IPS-11a (cell line): ENCODE data around the gene CYP26A1.
A peak's percentile ranks its signal among the peaks of the same experiment; 100 is the strongest.

Experiments
- H3K4me3 ChIP-seq: one replicate; pipeline ENCODE4 v1.5.1; 2013; ENCODE audit warnings: low read depth, low read length, control low read depth

Gene CYP26A1

DNA sequence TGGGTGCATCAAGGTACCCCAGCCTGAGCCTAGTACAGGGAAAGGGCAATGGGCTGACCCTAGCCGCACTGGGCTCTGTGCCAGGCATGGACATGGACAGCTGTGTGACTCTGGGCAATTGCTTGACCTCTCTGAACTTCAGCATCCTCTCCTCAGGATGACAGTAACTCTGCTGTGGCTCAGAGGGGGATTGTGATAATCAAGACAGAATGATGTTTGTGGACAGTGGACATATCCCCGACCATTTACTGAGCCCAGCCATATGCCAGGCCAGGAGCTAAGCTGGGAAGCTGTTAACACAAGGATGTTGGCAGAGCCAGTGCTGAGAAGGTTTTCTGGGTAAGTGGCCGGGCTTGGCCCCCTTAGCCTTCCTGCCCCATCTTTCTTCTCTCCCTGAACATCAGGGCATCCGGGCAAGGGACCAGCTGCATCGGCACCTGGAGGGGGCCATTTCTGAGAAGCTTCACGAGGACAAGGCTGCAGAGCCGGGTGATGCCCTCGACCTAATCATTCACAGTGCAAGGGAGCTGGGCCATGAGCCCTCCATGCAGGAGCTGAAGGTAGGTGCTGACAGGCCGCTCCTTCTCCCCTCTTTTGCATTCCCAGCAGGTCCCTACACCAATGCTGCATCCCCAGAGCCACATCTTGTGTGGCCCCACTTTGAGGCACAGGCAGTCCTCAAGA, 9.6 kb upstream of the CYP26A1 start:
- no peak overlapping the region for H3K4me3 ChIP-seq

DNA sequence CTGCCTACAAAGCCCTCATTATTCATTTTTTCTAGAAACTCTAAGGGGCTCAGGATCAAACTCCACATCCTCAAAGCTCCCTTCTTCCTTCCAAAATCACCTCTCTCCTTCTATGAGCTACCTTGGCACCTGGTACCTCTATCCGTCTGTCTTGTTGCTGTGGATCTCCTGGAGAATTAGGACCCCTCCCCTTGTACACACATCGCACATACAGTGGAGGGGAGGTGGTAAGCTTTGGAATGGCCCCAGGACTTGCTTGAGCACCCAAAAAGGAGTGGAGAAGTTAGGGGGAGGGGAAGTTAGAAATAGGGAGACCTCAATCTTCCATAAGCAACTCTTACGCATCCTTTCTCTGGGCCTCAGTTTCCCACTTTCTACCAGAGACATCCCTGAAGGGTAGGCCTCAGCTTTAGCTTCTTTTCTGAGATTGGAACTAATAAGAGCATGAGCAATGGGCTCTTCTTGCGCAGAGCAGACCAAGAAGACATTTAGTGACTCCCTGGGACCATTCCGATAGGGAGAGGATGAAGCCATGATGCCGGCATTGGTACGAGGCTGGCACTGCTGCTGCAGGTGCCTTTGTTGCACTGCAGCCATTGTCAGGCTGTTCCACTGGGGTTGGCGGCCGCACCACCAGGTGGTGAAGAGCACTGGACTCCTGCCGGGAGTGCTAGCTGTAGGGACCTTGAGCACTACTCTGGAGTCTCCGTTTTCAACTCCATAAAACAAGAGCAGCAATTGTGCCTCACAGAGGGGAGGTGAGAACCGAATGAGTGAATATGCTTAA, 8.6 kb upstream of the CYP26A1 start:
- no peak overlapping the region for H3K4me3 ChIP-seq

DNA sequence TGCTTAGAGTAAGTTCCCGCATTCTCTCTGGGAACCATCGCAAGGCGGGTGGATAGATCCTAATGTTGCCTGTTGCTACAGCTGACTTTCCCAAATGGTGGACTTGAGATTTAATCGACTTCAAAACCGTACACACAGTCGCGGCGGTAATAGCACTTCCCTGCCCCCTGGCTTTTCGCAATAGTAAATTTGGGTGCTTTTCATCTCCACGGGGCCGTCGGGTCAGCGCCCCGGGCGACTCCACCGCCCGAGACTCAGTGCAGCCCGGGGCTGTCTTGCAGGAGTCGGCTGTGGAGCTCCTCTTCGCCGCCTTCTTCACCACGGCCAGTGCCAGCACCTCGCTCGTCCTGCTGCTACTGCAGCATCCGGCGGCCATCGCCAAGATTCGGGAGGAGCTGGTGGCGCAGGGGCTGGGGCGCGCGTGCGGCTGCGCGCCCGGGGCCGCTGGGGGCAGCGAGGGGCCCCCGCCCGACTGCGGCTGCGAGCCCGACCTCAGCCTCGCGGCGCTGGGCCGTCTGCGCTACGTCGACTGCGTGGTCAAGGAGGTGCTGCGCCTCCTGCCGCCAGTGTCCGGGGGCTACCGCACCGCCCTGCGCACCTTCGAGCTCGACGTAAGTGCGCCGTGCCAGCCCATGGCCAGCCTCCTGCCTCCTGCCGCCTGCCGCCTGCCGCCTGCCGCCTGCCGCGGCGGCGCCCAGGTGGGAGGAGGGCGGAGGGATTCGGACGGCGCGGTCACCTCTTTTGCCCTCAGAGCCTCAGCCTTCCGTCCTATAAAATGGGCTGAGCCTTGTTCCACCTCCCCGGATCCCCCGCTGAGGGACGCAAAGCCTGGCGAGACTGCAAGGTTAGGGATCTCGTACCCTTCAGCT, 7.8 kb upstream of the CYP26A1 start:
- peak overlapping the region; percentile 13 for H3K4me3 ChIP-seq

DNA sequence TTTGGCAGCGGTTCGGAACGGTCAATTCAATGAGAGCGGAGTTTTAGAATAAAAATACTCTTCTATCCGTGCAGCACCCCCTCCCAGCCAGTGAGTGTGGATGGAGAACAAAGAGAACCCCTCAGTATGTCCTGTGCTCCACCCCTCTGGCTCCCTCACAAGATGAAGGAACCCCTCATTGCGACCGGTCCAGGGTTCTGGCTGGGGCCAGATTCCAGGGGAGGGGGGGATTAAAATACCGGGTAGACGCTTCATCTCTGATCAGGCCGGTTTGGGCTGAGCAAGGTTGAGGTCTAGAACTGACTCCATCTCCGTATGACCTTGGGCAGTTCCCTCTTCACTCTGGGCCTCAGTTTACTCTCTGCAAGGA, 7.2 kb upstream of the CYP26A1 start:
- no peak overlapping the region for H3K4me3 ChIP-seq

DNA sequence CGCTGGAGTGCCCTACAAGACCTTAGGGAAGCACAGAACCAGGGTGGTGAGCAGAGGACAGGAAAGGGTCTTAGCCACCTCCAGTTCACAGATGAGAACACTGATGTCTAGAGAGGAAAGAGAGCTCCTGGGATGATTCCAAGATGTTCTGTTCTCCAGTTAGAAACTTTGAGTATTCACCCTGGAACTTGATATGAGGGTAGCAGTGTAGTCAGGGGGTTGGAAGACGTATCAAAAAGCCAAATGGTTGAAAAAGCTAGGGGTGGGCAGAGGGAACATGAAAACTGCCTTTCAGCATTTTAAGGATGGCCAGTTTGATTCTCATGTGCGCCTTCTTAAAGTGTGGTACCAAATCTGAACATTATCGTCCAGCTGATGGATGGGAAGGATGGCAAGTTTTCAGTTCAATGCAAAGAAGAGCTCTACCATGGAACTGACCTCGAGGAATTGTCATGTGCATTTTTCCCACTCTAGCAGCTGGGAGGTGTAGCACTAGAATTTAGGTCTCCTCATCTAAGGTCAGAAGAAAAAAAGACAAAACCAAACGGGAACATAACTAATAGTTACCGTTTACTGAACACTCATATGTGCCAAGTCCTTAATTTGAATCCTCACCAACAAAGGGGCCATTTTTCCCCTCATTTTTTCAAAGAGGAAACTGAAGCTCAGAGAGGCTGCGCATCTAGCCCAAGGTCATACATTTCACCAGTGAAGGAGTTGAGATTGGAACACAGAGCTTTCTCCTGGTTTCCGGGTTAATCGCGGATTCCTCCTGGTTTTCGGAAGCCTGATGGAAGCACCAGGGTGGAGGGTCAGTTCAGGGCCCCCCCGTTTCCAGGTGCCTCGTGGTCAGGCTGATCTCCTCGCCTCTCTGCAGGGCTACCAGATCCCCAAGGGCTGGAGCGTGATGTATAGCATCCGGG, 6.0 kb upstream of the CYP26A1 start:
- H3K4me3 ChIP-seq = no peak overlapping the region

DNA sequence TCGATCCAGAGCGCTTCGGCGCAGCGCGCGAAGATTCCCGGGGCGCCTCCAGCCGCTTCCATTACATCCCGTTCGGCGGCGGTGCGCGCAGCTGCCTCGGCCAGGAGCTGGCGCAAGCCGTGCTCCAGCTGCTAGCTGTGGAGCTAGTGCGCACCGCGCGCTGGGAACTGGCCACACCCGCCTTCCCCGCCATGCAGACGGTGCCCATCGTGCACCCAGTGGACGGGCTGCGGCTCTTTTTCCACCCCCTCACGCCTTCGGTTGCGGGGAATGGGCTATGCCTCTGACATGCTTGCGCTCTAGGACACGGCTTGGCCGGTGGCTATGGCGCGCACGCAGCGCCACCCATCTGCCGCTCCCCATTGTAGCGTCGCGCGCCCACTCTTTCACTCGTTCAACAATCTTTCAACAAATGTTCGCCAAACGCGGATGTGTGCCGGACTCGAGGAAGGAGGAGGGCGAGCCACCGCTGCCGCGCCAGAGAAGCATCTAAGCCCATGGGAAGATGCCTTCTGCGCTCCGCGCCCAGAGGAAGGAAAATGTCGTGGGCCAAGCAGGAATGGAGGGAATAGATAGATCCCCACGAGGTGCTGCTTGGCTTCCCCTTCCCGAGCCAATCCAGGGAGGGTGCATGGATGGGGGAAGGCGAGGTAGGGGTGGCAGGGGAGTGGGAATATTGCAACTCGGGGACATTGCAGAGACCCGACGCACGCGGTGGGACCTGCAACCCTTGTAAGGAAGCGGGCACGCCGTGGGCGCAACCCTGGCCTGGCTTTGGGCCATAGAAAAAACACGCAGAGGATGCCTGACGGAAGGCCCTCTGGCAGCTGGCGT, 5.1 kb upstream of the CYP26A1 start:
- peak overlapping the region; percentile 17 for H3K4me3 ChIP-seq

DNA sequence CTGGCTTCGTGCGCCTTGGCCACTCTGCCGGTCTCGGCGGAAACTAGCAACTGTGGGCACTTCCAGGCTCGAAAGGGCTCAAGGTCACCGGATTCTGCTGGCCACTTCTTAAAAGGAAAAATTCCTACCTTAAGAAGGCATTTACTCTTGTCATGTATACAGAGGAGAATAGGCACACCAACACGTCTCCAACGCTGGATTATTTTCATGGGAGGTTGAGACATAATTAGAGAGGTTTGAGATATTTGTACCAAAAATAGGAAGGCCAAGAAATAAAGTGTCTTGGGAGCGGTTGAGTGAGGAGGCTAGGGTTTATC, 4.5 kb upstream of the CYP26A1 start:
- H3K4me3 ChIP-seq = no peak overlapping the region

DNA sequence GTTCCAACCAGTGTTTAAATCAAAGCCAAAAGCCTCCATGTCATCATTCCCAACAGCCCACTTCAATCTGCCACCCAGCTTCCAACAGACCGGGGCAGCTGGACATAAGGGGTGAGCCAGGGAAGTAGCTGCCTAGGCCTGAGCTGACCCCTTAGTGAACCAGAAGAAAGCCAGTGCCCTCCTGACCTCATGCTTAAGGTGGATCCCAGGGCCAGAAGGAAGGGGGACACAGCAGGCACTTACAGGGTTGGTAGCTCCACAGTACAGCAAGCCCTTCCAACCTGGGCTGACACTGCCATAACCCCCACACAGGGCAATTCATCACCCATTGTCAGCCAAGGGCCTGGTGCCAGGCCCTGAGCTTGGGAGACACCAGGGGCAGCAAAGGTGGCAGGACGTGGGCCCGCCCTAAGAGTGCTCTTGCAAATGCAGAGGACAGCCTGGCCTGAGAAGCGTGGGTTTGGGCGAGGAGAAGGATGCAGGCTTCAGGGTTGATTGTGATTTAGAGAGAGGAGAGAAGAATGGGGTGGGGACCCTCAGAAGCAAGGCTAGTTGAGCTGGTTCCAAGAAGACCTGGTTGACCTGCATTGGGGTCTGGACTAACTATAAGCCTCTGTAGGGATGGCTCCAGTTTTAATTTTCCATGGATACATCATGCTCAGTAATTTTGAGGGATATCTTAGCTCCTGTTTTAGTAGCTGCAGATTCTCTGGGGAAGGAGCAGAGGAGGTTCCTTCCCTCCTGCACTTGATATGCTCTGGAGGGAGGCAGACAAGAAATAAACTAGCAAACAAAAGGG, 3.1 kb upstream of the CYP26A1 start:
- H3K4me3 ChIP-seq = no peak overlapping the region

DNA sequence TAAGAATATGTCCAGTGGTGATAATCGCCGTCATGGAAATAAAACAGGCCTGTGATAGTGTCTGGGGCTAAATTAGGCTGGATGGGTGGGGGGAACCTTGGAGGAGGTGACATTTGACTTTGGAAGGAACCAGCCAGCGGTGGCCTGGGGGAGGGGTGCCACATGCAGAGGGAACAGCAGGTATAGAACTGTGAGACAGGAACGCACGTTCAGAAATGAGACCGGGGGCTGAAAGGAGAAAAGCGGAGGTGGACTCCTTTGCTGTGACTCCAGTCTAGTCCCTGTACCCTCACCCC, 2.6 kb upstream of the CYP26A1 start:
- no peak overlapping the region for H3K4me3 ChIP-seq

DNA sequence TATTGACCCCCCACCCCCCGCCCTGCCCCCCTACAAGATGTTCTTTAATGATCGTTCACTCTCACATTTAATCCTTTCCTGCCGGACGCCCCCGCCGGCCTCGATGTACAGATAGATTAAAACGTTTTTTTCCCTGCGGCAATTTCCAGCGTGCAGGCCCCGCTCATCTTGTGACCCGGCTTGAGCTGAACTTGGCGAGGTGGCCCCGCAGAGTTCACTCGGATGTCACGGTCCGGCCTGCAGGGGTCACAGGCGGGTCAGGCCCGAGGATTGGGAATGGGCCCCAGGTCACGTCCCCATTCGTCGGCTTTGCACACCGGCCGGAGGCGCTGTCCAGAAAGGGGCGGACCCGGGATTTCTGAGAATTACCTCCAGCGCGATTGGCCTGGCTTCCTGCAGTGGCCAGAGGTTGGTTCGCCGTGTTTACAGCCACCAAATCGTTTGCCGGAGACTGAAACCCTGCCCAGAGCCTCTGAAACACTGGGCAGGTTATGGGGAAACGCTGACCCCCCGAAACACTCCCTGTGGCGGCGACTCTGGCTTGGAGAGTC, 1.9 kb upstream of the CYP26A1 start:
- H3K4me3 ChIP-seq = peak overlapping the region; percentile 13

DNA sequence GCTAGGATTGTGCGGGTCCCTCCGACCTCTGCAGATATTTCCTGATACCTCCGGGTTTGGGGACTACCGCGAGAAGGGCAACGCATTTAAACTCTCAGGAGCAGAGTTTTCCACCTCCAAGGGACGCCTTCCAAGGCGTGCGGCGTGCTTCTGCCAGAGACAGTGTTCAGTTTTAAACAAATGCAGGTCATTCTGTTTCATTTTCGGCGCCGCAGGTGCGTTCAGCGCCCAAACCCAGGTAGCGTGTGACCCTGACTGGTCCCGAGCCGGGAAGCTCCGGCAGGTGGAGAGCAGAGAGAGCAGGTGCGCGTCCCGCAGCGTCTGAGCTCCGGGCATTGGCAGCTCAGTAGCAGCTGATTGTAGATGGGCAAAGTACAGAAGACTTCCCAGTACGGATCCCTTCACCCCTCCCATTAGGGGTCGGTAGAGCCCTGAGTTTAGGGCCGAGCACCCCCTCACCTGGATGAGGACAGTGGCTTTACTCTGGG, 1.4 kb upstream of the CYP26A1 start:
- peak overlapping the region; percentile 13 for H3K4me3 ChIP-seq

DNA sequence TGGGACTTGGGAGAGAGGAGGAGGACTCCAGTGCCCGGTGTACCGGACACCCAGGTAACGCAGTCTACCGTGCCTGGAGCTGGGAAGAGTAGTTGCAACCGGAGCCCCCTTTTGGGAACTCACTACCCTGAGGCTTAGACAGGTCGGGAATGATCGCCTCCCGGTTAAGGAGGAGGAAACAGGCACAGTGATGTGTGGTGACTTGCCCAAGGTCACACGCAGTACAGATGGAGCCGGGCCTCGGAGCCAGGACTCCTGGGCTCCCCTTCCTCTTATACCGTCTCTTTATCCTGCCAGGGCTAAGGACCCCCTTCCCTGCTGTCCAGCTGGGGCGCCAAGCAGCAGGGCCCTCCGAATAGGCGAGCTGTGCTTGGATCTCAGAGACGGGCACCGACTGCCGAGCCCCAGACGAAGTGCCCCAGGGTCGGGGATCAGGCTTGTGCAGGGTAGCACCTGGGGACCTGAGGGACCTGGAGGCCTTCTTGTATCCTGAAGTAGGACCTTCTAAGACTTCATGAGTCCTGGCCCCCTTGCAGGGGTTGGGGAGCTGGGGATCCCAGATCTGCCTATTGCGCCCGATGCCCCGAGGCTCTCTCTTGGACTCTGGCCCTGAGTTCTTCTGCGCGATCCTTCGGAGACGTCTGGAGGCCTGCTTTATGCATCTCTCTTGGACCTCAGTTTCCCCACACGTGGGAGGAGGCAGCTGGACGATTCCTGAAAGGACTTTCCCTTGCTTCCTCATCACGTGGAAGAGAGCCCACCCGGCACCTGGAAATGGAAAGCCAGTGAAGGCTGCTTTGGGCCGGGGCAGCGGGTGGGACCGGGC, 767 bp upstream of the CYP26A1 start:
- H3K4me3 ChIP-seq = peak overlapping the region; percentile 2

DNA sequence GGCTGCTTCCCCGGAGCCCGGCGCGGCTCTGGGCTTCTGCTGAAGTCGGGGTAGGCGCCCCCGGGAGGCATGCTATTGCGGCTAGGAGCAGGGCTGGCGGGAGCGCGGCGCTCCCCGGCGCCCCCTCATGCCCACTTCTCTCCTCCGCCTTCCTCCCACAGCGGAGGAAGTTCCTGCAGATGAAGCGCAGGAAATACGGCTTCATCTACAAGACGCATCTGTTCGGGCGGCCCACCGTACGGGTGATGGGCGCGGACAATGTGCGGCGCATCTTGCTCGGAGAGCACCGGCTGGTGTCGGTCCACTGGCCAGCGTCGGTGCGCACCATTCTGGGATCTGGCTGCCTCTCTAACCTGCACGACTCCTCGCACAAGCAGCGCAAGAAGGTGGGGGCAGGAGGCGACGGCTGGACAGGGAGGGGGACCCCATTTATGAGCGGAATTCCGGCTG, 479 bp downstream of the CYP26A1 start:
- H3K4me3 ChIP-seq = peak overlapping the region; percentile 69

DNA sequence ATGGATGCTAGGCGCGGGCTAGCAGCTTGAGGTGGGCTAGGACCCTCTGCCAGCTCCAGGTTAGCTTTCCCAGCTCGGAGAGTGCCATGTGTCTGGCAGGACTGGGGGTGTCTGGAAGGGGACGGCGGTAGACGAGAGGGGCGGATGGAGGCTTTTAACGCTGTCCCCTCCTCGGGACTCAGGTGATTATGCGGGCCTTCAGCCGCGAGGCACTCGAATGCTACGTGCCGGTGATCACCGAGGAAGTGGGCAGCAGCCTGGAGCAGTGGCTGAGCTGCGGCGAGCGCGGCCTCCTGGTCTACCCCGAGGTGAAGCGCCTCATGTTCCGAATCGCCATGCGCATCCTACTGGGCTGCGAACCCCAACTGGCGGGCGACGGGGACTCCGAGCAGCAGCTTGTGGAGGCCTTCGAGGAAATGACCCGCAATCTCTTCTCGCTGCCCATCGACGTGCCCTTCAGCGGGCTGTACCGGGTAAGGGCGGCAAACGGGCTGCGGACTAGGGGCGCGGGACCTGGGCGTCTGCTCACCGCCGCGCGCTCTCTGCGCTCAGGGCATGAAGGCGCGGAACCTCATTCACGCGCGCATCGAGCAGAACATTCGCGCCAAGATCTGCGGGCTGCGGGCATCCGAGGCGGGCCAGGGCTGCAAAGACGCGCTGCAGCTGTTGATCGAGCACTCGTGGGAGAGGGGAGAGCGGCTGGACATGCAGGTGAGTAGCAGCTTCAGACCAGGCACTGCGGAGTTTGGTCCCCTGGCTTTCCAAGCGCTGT, 1.1 kb downstream of the CYP26A1 start:
- H3K4me3 ChIP-seq = peak overlapping the region; percentile 69

DNA sequence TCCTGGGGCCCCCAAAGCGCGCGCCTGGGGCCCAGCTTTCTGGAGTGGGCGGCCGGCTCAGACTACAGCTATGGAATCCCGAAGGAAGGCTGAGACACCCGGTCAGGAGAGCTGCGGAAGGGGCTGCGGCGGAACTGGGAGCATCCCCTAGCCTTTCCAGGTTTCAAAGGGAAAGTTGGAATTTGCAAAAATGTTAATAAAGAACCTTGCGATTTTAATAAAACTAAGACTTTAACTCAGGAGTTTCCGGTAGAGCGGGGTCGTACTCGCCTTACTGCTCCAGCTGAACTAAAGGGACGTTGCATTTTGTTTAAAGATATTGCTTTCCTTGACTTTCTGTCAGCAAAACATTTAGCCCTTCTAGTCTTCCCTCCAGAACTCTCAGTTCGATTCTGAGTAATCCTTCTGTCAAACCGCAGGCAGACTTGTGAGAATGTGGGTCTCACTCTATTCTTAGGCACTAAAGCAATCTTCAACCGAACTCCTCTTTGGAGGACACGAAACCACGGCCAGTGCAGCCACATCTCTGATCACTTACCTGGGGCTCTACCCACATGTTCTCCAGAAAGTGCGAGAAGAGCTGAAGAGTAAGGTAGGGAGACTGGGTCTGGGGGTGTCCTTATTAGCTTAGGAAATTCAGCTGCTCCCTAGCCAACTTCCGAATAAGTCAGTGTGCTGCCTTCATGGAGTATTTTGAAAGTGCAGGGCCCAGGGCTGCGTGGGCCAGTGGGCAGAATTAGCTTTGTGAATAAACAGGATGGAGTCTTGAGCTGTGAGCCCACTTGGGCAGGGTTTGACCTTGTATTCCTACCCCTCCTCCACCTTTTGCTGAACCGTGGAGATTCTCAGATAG, 1.9 kb downstream of the CYP26A1 start:
- peak overlapping the region; percentile 69 for H3K4me3 ChIP-seq

DNA sequence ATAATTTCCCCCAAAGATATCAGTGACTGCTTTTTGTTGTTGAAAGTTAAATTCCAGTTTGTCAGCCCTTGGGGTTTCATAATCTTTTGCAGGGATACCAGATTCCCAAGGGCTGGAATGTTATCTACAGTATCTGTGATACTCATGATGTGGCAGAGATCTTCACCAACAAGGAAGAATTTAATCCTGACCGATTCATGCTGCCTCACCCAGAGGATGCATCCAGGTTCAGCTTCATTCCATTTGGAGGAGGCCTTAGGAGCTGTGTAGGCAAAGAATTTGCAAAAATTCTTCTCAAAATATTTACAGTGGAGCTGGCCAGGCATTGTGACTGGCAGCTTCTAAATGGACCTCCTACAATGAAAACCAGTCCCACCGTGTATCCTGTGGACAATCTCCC, 3.2 kb downstream of the CYP26A1 start:
- H3K4me3 ChIP-seq = no peak overlapping the region
